HUDEP-2 (cell line): ENCODE measurements around the gene PLBD2.
A peak's percentile ranks its signal among the peaks of the same experiment; 100 is the strongest.

Experiments
- DNase-seq, 76 experiments: peaks; one replicate each; lab custom pipeline; 2025; ENCODE audit not compliant: unreplicated experiment in 76 of 76; lab: John Stamatoyannopoulos, UW

Gene PLBD2

DNA sequence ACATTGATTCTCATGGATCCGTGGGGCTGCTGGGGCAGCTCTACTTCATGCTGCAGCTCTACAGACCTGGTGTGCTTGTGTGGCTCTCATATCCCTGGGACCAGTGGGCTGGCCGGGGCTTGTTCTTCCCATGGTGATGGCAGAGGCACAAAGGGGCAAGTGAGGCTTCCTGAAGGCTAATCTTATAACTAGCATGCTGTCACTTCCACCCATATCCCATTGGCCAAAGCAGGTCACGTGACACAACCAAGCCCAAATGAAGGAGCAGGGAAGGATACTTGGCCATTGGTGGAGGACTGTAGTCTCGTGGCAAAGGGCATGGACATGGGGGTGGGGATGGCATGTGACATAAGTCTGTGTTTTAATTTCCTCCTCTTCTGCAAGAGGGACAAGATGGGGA is 9.9 kb downstream of the PLBD2 start:
- peak in 1 of 76 experiments; percentile 10 for DNase-seq

DNA sequence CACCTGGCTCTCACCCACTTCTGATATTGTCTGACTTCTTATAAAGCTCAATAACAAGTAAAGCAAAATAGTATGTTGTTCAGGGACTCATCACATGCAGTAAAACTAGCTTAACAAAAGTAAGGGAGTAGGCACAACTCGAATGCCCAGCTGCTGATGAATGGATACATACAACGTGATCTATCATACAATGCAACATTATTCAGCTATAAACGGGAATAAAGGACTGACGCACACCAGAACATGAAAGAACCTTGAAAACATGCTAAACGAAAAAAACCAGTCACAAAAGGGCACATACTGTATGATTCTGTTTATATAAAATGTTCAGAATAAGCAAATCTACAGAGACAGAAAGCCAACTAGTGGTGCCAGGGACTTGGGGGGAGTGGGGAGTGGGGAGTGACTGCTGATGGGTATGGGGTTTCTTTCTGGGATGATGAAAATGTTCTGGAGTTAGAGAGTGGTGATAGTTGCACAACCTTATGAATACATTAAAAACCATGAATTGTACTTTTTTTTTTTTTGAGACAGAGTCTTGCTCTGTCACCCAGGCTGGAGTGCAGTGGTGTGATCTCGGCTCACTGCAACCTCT is 11.1 kb downstream of the PLBD2 start:
- DNase-seq, result no peak

DNA sequence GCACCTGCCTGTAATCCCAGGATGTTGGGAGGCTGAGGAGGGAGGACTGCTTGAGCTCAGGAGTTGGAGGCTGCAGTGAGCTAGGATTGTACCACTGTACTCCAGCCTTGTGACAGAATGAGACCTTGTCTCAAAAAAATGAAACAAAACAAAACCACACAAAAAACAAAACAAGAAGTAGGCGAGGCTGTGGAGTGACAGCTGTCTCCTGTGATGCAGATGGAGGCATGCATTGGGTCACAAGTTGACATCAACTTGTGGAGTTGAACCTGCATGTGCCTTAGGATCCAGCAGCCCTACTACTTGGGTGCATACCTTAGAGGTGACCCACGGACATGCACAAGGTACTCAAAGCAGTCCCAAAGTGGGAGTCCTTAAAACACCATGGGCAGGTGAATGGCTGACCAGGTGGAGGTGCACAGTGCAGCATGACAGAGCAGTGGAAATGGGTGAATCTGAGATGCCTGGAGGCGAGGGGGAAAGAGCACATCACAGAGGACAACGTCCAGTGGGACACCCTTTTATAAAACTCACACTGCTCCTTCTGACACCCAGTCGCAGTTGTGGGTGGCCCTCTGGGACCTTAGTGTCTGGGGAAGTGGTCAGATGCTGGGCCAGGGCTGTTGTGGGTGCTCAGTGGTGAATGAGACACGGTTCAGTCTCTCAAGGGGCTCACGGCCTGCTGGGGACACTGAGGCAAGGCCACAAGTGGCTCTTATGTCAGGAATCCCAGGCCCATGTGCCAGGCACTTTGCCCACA is 12.7 kb downstream of the PLBD2 start:
- DNase-seq, result no peak

DNA sequence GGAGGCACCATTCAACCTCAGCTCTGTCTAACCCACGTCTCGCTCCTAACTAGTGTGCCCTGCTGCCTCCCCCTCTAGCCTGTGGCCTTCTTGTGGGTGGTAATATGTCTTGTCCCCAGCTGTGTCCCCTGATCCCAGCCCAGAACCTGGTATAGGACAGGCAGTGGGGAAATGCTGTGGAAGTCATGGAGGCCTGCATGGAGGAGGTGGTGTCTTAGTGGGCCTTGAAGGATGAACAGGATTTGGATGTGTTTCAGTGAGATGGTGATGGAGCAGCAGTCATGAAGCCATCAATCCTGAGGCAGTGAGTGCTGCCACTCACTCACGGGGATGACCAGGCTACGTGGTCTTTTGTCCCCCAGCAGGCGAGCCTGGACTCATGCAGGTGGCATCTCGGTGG is 13.4 kb downstream of the PLBD2 start:
- no peak for DNase-seq

DNA sequence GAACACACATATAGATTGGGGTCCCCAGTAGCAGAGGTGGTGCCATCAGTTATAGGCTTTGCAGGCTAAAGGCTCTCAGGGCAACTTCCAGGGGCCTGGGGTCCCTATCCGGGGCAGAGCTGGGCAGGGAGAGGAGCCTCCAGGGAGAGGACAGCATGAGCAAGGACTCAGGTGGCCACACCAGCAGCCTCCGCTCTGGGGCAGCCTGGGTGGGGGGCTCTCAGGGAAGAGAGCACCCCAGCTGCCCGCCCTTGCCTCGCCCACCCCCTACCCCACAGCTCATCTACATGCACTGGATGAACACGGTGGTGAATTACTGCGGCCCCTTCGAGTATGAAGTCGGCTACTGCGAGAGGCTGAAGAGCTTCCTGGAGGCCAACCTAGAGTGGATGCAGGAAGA is 14.0 kb downstream of the PLBD2 start:
- no peak for DNase-seq

DNA sequence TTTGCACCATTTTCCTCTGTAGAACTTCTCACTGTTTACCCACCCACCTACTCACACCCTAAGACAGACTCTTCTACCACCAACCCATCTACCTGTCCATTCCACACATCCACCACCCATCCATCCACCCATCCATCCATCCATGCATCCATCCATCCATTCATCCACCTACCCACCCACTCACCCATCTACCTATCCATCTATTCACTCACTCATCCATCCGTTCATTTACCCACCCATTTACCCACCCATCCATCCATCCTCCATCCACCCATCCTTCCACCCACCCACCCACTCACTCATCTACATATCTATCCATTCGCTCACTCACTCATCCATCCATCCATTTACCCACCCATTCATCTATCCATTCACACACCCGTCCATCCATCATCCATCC is 15.1 kb downstream of the PLBD2 start:
- no peak for DNase-seq

DNA sequence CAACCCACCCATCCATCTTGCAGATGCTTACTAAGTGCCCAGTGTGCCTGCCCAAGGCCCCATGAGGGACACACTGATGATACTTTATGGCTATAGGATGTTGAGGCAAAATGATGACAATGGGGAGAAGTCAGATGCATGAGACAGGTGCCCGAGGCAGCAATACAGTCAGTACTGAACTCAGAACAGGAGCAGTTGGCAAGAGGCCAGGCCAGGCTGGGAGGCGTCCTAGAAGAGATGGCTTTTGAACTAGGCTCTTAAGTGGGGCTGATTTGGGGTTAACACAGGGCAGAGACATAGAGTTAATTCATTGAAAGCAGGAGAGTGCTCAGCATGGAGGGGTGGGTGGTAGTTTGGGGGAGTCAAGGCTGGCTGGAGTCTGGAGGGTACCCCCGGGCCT is 15.6 kb downstream of the PLBD2 start:
- DNase-seq, result peak in 47 of 76 experiments; percentile 4 to 50 (median 22)

DNA sequence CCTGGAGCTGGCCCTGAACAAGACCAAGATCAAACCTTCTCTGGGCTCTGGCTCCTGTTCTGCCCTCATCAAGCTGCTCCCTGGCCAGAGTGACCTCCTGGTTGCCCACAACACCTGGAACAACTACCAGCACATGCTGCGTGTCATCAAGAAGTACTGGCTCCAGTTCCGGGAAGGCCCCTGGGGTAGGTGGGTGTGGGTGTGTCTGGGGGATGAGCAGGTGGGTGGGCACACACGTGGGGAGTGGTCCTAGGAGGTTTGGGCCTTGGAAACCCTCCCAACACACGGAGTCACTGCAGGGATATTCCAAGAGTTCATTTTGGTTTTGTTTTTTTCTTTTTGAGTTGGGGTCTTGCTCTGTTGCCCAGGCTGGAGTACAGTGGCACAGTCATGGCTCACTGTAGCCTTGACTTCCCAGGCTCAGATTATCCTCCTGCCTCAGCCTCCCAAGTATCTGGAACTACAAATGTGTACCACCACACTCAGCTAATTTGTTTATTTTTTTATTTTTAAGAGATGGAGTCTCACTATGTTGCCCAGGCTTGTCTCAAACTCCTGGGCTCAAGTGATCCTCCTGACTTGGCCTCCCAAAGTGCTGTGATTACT is 16.5 kb downstream of the PLBD2 start:
- DNase-seq, result no peak

DNA sequence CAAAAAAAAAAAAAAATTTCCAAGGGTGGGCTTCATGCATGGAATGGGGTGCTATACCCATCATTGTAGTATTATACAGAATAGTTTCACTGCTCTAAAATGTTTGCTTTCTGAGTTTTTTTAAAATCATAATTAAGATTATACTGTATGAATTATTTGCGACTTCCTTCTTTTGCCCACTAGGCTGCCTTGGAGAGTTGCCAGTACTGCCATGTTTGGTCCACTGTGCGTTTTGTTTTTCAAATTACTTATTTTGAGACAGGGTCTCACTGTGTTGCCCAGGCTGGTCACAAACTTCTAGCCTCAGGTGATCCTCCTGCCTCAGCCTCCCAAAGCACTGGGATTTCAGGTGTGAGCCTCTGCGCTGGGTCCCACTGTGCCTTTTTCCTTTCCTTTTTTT is 19.9 kb downstream of the PLBD2 start:
- no peak for DNase-seq

DNA sequence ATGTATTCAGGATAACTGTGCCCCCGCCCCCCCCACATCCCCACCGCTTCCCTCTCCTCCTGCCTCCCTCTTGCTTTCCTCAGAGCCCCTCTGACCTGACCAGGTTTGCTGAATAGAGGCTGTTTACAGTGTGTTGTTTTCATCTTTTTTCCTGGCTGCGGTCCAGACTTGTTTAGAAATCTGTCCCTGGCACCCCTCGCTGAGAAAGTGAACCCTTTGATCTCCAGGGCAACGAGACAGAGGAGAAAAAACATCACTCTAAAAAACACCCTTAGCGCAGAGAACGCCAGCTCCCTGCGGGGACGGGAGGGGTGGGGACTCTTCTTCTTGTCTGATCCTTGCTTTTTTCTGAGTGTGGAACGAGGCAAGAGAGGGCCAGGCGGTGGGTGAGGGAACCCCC is 22.8 kb downstream of the PLBD2 start:
- DNase-seq, result no peak

DNA sequence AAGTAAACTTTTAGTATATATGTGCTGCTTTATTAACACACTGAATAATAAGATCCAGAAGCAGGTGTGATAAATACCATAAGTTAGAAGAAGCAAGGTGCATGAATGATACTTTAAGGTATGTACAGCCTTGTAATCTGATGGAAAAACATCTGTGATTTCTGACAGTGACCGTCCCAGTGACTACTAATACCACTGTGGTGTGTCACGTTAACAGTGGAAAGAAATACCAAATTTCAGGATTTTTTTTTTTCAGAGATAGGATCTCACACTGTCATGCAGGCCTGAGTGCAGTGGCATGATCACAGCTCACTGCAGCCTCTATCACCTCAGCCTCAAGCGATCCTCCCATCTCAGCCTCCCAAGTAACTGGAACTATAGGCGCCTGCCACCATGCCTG is 23.8 kb downstream of the PLBD2 start:
- no peak for DNase-seq

DNA sequence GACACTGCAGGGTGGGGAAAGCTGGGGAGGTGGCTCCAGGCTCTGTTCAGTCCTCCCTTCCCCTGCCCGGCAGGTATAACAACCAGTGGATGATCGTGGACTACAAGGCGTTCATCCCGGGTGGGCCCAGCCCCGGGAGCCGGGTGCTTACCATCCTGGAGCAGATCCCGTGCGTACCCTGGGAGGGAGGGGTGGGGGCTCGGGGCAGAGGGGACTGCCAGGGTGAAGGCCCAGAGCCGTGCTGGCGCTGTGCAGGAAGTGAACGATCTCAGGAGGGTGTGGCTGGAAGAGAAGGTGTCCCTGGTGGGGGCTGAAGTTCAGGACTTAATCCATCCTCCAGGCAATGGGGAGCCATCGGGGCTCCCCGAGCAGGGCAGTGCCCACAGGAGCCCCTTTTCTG is 26.4 kb downstream of the PLBD2 start:
- DNase-seq, result no peak

DNA sequence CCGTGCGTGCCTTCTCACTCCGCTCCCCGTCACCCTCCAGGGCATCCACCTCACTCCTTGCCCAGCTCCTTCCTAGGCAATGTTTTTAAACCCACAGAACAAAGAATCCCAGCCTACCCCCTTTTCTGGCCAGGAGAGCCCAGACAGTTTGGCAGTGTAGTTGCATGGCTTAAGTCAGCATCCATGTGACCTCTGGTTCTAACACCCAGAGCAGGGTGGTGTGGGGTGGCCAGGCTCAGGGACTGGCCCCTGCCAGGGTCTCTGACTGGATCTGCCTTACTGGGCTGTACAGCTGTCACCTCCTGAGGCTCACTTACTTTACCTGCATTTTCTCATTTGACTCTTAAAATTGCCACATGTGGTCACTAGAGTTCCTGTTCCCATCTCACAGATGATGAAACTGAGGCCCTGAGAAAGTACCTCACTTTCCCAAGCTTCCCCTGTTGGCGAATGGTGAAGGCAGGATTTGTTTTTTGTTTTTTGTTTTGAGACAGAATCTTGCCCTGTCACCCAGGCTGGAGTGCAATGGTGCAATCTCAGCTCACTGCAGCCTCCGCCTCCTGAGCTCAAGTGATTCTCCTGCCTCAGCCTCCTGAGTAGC is 27.0 kb downstream of the PLBD2 start:
- no peak for DNase-seq

DNA sequence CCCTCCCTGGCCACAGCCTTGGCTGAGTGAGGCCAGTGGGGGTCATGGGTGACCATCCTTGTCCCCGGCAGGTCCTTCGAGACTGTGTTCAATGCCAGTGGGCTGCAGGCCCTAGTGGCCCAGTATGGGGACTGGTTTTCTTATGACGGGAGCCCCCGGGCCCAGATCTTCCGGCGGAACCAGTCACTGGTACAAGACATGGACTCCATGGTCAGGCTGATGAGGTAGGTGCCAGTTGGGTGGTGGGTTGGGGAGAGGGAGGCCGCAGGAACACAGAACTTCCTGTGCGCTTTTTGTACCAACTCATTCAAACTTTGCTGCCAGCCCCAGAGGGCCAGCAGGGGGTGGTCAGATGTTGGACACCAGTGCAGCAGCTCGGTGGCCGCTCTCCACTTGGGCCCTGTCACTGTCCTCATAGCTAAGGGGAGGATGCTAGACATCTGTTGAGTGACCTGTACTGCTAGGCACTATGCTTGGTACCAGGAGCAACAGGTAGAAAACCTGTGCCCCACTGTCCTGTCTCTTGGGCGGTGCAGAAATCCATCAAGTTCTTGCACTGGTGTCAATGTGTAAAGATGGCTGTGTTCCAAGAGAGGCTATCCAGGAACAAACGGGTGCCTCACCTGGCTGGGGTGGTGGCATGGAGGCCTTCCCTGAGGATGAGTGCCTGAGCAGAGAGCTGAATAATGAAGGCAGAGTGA is 28.6 kb downstream of the PLBD2 start:
- no peak for DNase-seq

DNA sequence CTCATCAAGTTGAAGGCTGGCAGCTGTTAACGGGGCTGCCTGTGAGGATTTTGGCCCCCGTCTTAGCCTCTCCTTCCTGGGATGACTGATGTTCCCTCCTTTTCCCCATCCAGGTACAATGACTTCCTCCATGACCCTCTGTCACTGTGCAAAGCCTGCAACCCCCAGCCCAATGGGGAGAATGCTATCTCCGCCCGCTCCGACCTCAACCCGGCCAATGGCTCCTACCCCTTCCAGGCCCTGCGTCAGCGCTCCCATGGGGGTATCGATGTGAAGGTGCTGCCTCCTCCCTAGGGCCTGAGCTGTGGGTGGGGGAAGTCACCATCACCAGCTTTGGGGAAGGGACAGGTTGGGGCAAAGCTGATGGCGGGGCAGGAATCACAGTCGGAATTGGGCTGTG is 29.2 kb downstream of the PLBD2 start:
- no peak for DNase-seq

DNA sequence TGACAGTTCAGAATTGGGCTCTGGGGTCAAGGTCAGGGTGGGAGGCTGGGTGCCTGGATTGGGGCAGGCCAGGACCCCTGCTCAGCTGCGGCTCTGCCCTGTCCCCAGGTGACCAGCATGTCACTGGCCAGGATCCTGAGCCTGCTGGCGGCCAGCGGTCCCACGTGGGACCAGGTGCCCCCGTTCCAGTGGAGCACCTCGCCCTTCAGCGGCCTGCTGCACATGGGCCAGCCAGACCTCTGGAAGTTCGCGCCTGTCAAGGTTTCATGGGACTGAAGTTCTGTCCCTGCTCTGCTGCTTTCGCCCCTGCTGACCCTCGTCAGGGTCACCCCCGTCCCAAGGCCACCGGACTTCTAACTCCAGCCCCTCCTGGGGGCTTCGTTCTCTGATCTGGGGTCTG is 30.0 kb downstream of the PLBD2 start:
- no peak for DNase-seq

DNA sequence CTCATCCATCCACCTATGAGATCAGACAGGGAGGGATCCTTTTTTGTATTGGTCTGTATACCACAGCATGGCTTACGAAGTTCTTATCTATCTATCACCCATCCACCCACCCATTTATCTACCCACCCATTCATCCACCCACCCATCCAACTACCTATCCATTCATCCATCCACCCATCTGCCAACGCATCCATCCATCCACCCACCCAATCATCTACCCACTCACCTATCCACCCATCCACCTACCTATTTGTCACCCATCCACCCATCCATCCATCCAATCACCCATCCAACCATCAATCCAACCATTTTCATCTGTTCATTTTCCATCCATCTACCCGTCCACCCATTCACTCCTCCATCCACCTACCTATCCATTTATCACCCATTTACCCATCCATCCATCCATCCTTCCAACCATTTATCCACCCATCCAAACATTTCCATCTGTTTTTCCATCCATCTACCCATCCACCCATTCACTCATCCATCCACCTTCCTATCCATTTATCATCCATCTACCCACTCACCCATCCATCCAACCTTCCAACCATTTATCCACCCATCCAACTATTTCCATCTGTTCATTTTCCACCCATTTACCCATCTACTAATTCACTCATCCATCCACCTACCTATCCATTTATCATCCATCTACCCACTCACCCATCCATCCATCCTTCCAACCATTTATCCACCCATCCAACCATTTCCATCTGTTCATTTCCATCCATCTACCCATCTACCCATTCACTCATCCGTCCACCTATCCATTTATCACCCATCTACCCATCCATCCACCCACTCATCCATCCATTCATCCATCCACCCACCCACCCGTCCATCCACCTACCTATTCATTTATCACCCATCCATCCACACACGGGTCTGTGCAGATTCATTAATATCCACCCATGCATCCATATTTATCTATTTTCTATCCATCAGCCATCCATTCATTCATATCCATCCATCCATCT is 32.0 kb downstream of the PLBD2 start:
- no peak for DNase-seq

DNA sequence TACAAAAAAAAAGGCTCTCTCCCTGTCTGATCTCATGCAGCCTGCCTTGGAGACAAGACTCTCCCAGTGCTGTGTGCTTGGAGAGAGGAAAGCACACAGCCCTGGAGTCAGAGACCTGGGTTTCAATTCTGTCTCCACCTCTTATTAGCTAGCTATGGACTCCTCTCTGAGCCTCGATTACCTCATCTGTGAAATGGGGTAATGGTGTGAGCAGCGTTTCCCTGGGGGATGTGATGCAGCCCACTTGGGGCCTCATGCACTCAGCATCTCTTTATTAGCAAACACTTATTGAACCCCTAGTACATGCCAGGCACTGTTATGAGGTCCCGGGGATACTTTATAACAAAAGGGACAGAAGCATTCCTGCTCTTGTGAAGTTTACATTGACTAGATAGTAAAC is 32.8 kb downstream of the PLBD2 start:
- DNase-seq, result no peak

DNA sequence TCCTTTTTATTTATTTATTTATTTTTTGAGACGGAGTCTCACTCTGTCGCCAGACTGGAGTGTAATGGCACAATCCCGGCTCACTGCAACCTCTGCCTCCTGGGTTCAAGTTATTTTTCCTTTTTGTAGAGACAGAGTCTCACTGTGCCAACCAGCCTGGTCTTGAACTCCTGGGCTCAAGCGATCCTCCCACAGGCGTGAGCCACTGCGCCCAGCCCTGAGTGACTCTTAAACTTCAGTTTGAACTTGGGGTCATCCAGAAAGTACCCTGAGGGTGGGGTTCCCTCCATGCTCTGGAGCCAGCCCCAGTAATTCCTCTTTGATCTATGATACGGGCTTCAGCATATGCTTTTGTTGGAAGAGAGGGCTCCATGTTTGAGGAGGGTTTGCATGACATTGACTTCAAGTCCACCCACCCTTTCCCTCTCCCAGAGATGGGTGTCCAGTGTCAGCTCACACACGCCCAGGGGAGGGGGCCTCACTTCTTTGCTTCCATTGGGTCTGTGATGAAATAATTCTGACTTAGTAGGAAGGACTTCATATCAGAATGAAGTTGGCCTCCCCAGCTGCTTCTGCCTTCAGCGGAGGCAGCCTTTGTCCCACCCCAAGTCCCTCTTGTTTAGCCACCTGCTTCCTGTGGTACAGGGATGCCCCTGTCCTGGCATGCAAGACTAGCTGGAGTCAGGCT is 33.4 kb downstream of the PLBD2 start:
- no peak for DNase-seq

DNA sequence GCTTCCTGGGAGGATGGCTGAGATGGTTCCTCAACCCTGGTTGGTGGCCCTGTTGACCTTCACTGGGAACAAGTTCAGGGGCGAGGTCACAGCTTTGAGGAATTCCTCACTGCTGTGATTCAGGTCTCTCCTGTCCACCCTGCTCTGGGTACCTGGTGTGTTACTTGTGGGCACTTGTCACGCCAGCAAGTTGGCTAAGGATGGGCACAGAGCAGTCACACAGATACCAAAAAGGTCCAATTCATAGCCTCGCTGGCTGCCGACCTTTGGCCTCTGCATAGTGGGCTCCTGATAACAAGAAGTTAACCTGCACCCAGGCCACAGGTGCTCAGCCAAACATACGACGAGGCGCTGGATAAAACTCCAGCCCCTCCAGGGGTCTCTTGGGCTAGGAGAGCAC is 34.1 kb downstream of the PLBD2 start:
- DNase-seq, result no peak
